Endothelial cell of umbilical vein (primary cell): Measurements from ENCODE around the gene RHOC. TPM values are rescaled to one million over a fixed set of nuclear protein-coding genes. Genes with fewer than 3 reads are reported as not detected.

Source experiments
- BruUV-seq: library from RNA; stranded (reverse); fragments of 400-500 nt; replicated peaks from 2 replicates; lab custom pipeline; 2021; lab: Mats Ljungman, UMichigan
- CTCF ChIA-PET: fragments of 300-600, 350-600 bp; sonication (Branson Sonifier 250); formaldehyde crosslinking; loops from one replicate; lab custom pipeline; 2021; ENCODE audit warnings: antibody characterized with exemption, inconsistent platforms; lab: Charles Lee
- POLR2A ChIA-PET: fragments of 300-600, 350-600 bp; sonication (Branson Sonifier 250); formaldehyde crosslinking; loops from one replicate; lab custom pipeline; 2021; ENCODE audit warnings: antibody characterized with exemption, inconsistent platforms; lab: Charles Lee
- DNase-seq: peaks from one replicate; pipeline ENCODE4 v3.0.0-alpha.2; 2011; ENCODE audit warnings: low read depth, low spot score
- FAIRE-seq: peaks from 2 replicates; lab custom pipeline; 2011; peaks lifted over from hg19 to GRCh38; lab: Jason Lieb, UNC
- H2AFZ ChIP-seq: 2 replicates; pipeline ENCODE4 v1.6.0; 2012; ENCODE audit warnings: low read depth, low read length, control low read depth, inconsistent platforms
- H3K27ac ChIP-seq: 2 replicates; pipeline ENCODE4 v1.5.1; 2011; ENCODE audit warnings: low read depth, mild to moderate bottlenecking, control low read depth, low read length, moderate library complexity; ENCODE audit not compliant: insufficient read depth
- H3K27me3 ChIP-seq, 2 experiments: 2 replicates each; pipeline versions ENCODE4 v1.6.0 to v1.6.1; 2011; ENCODE audit warnings: low read length in 2 of 2, mixed read lengths in 1 of 2; ENCODE audit not compliant: control insufficient read depth in 2 of 2, insufficient read depth in 2 of 2
- H3K36me3 ChIP-seq, 2 experiments: 2 replicates in 1 of 2; 3 replicates in 1 of 2; pipeline ENCODE4 v1.5.1; 2011; ENCODE audit warnings: low read length in 2 of 2, mild to moderate bottlenecking in 1 of 2, moderate library complexity in 1 of 2; ENCODE audit not compliant: control insufficient read depth in 2 of 2, insufficient read depth in 2 of 2; ENCODE audit errors: extremely low read depth in 1 of 2
- H3K4me1 ChIP-seq: 3 replicates; pipeline ENCODE4 v1.5.1; 2011; ENCODE audit warnings: mild to moderate bottlenecking, low read length; ENCODE audit not compliant: control insufficient read depth, insufficient read depth; ENCODE audit errors: extremely low read depth
- H3K4me2 ChIP-seq: 2 replicates; pipeline ENCODE4 v1.6.1; 2011; ENCODE audit warnings: low read length, control low read depth, mixed read lengths; ENCODE audit not compliant: insufficient read depth
- H3K4me3 ChIP-seq, 3 experiments: fragments of 200-600 bp in 1 of 3; sonication (generic), shearing (Covaris generic) in 1 of 3; replicated peaks in 1 of 3; 2 replicates each; pipeline ENCODE4 v1.5.1; 2011 to 2016; ENCODE audit warnings: control low read depth in 3 of 3, low read length in 3 of 3, mild to moderate bottlenecking in 2 of 3, inconsistent platforms in 1 of 3, low read depth in 1 of 3, moderate library complexity in 1 of 3; ENCODE audit not compliant: insufficient read depth in 1 of 3
- H3K79me2 ChIP-seq: 2 replicates; pipeline ENCODE4 v1.6.0; 2012; ENCODE audit warnings: low read length, inconsistent platforms; ENCODE audit not compliant: control insufficient read depth, insufficient read depth
- H3K9ac ChIP-seq: replicated peaks from 2 replicates; pipeline ENCODE3; 2011; ENCODE audit warnings: low read length, control low read depth; ENCODE audit not compliant: insufficient read depth; ENCODE audit errors: extremely low read depth
- H3K9me1 ChIP-seq: replicated peaks from 3 replicates; pipeline ENCODE4 v1.6.0; 2011; ENCODE audit warnings: mild to moderate bottlenecking, low read length; ENCODE audit not compliant: control insufficient read depth, insufficient read depth; ENCODE audit errors: extremely low read depth
- H3K9me3 ChIP-seq: replicated peaks from 2 replicates; pipeline ENCODE4 v1.5.1; 2012; ENCODE audit warnings: low read length, inconsistent platforms; ENCODE audit not compliant: control insufficient read depth, insufficient read depth
- H4K20me1 ChIP-seq: replicated peaks from 2 replicates; pipeline ENCODE3; 2011; ENCODE audit warnings: mild to moderate bottlenecking, low read length; ENCODE audit not compliant: control insufficient read depth, insufficient read depth; ENCODE audit errors: extremely low read depth
- CTCF ChIP-seq, 2 donors: IDR thresholded peaks; 1 replicate in 1 of 2; 2 replicates in 1 of 2; pipeline ENCODE4 v1.5.1; 2011; ENCODE audit warnings: low read length in 2 of 2, mild to moderate bottlenecking in 2 of 2, moderate library complexity in 2 of 2, control low read depth in 1 of 2, inconsistent platforms in 1 of 2, low read depth in 1 of 2; ENCODE audit not compliant: insufficient read depth in 1 of 2; ENCODE audit errors: extremely low read depth in 1 of 2
- EZH2 ChIP-seq: IDR thresholded peaks from 2 replicates; pipeline ENCODE4 v1.6.1; 2012; ENCODE audit warnings: borderline replicate concordance, low read depth, mild to moderate bottlenecking, moderate library complexity, low read length, inconsistent platforms; ENCODE audit not compliant: severe bottlenecking
- FOS ChIP-seq: IDR thresholded peaks from 2 replicates; pipeline ENCODE4 v1.6.1; 2011; ENCODE audit warnings: mild to moderate bottlenecking, low read length, moderate library complexity, borderline replicate concordance; ENCODE audit not compliant: insufficient read depth
- GATA2 ChIP-seq: IDR thresholded peaks from 2 replicates; pipeline ENCODE4 v1.7.0; 2011; ENCODE audit warnings: low read depth, mild to moderate bottlenecking, moderate library complexity, mixed read lengths, low read length; ENCODE audit not compliant: insufficient read length, insufficient read depth
- JUN ChIP-seq: IDR thresholded peaks from 2 replicates; pipeline ENCODE4 v1.6.1; 2011; ENCODE audit warnings: borderline replicate concordance, low read depth; ENCODE audit not compliant: insufficient read length, insufficient read depth
- MAX ChIP-seq: IDR thresholded peaks from 2 replicates; pipeline ENCODE4 v1.6.1; 2011; ENCODE audit not compliant: insufficient read depth, insufficient read length
- MYC ChIP-seq: IDR thresholded peaks from one replicate; pipeline ENCODE4 v1.6.1; 2011; ENCODE audit warnings: mild to moderate bottlenecking, low read depth, low read length
- POLR2A ChIP-seq: IDR thresholded peaks from 2 replicates; pipeline ENCODE4 v1.6.1; 2012; ENCODE audit warnings: low read depth, mild to moderate bottlenecking, control low read depth, low read length
- POLR2AphosphoS5 ChIP-seq: IDR thresholded peaks from 2 replicates; pipeline ENCODE4 v1.6.1; 2012; ENCODE audit warnings: low read depth, mild to moderate bottlenecking, control low read depth, low read length, moderate library complexity; ENCODE audit not compliant: insufficient read depth
- dilution Hi-C: fragments of 300-500 bp; cut with MboI; formaldehyde crosslinking; loops from one replicate; pipeline ENCODE4 v1.15.0; 2019; ENCODE audit warnings: low sequenced_read_pairs; ENCODE audit not compliant: extremely low pct_ligation_motif_present
- intact Hi-C: fragments of 100-400 bp; cut with micrococcal nuclease; formaldehyde crosslinking; loops from one replicate; pipeline ENCODE4 v1.10.0; 2022
- polyA plus RNA-seq, 4 experiments: library from polyadenylated mRNA; depleted of rRNA in 3 of 4; stranded (reverse) in 3 of 4; unstranded in 1 of 4; fragments of >200 nt; gene quantifications; 2 replicates each; pipeline versions ENCODE4 v1.2.1 to v1.2.3, GENCODE V29; 2011 to 2012; ENCODE audit warnings: missing spikeins in 1 of 4
- total RNA-seq: library from RNA; stranded (reverse); gene quantifications from 2 replicates; pipeline ENCODE4 v1.2.3, GENCODE V29; 2021

The RHOC gene
- total and polyA plus RNA-seq, 2 donors (not counting 3 experiments of a cell fraction or from before 2014, with no cell fraction given): 699 to 1,244 TPM

GRCh38 chr1:112704391-112704933 is 2.5 kb downstream of the RHOC start:
- Histone ChIP-seq H3K4me2 (peak overlapping the region; percentile 83), H3K9ac (peak overlapping the region; percentile 58), H4K20me1 (no peaks in the 10 kb centered on the region), H3K9me1 (no peaks in the 10 kb centered on the region), H3K4me1 (peaks cover 67% of the 10 kb centered on the region), H3K36me3 (peaks cover 12 to 14% of the 10 kb centered on the region in 2 experiments), H2AFZ (no peak overlapping the region), H3K79me2 (peaks cover 48% of the 10 kb centered on the region), H3K27ac (peak overlapping the region; percentile 88), H3K9me3 (no peaks in the 10 kb centered on the region), H3K27me3 (no peaks in the 10 kb centered on the region), H3K4me3 (peak overlapping the region in 2 of 3 experiments; percentile 81 to 89)
- no peak for TF ChIP-seq EZH2
- no peak for TF ChIP-seq JUN
- no peak for TF ChIP-seq POLR2A
- no peak for TF ChIP-seq MAX
- no peak for TF ChIP-seq MYC
- no peak for TF ChIP-seq FOS
- no peak for TF ChIP-seq POLR2AphosphoS5
- no peak for TF ChIP-seq CTCF (IDR thresholded peaks at IDR 0.05; ENCODE audit: extremely low read depth in 1 of 2, insufficient read depth in 1 of 2, low read depth in 1 of 2, low read length in 2 of 2)
- no peak for TF ChIP-seq GATA2
- no peak for DNase-seq
- TSS peak; percentile 14 for BruUV-seq
- no peak for FAIRE-seq
- CTCF ChIA-PET: interaction anchor here (0.7 to 2.5 kb wide), 11 partner anchors 11 to 406 kb away, joined by 3 to 15 read pairs (median 4); partner anchors contain the start of genes LRIG2, MOV10 and PPM1J
- intact Hi-C loops: loop anchor here (2.0 kb wide), 1 partner anchor 160 kb away; no protein-coding TSS in a partner anchor
- POLR2A ChIA-PET: interaction anchor here (0.6 to 2.2 kb wide), 7 partner anchors 11 to 1099 kb away, joined by 3 to 19 read pairs (median 4); partner anchors contain the start of genes MOV10 and PPM1J
- dilution Hi-C loops: no loop called here
